Hepatocyte (in vitro differentiated cells): ENCODE results near the gene SLC26A9. TPM values are rescaled to one million over a fixed set of nuclear protein-coding genes. Genes with fewer than 3 reads are reported as not detected.

Source experiments
- DNase-seq: peaks from one replicate; pipeline ENCODE4 v3.0.0-alpha.2; 2016; ENCODE audit warnings: low spot score
- H2AFZ ChIP-seq: fragments of 200-600 bp; sonication (generic); 2 replicates; pipeline ENCODE4 v1.6.0; 2016; ENCODE audit warnings: antibody characterized with exemption, mild to moderate bottlenecking
- H3K27ac ChIP-seq: fragments of 200-600 bp; sonication (generic); 2 replicates; pipeline ENCODE4 v1.5.1; 2016; ENCODE audit warnings: mild to moderate bottlenecking
- H3K27me3 ChIP-seq: fragments of 200-600 bp; sonication (generic); 2 replicates; pipeline ENCODE4 v1.6.1; 2016
- H3K36me3 ChIP-seq: fragments of 200-600 bp; sonication (generic); replicated peaks from 2 replicates; pipeline ENCODE4 v1.5.1; 2016; ENCODE audit warnings: low read depth; ENCODE audit not compliant: insufficient read depth
- H3K4me1 ChIP-seq: fragments of 200-600 bp; sonication (generic); 2 replicates; pipeline ENCODE4 v1.5.1; 2016; ENCODE audit warnings: mild to moderate bottlenecking, moderate library complexity; ENCODE audit not compliant: insufficient read depth
- H3K4me2 ChIP-seq: fragments of 200-600 bp; sonication (generic); 2 replicates; pipeline ENCODE4 v1.6.0; 2016
- H3K4me3 ChIP-seq: fragments of 200-600 bp; sonication (generic); 2 replicates; pipeline ENCODE4 v1.5.1; 2016; ENCODE audit warnings: mild to moderate bottlenecking
- H3K79me2 ChIP-seq: fragments of 200-600 bp; sonication (generic); 2 replicates; pipeline ENCODE4 v1.6.0; 2017; ENCODE audit warnings: mild to moderate bottlenecking
- H3K9me2 ChIP-seq: fragments of 200-600 bp; sonication (generic); replicated peaks from 2 replicates; pipeline ENCODE4 v1.6.0; 2017; ENCODE audit warnings: mild to moderate bottlenecking; ENCODE audit not compliant: insufficient read depth
- H3K9me3 ChIP-seq: fragments of 200-600 bp; sonication (generic); 2 replicates; pipeline ENCODE4 v1.5.1; 2016; ENCODE audit warnings: low read depth, mild to moderate bottlenecking
- H4K20me1 ChIP-seq: fragments of 200-600 bp; sonication (generic); 2 replicates; pipeline ENCODE4 v1.6.0; 2016; ENCODE audit warnings: mild to moderate bottlenecking; ENCODE audit not compliant: insufficient read depth, poor library complexity, severe bottlenecking
- EZH2 ChIP-seq: fragments of 200-600 bp; sonication (generic); IDR thresholded peaks from 2 replicates; pipeline ENCODE4 v1.6.1; 2016; ENCODE audit warnings: antibody characterized with exemption, mild to moderate bottlenecking, borderline replicate concordance
- EZH2phosphoT487 ChIP-seq: fragments of 200-600 bp; sonication (generic); IDR thresholded peaks from one replicate; pipeline ENCODE4 v1.6.1; 2018; ENCODE audit warnings: antibody characterized with exemption, mild to moderate bottlenecking, low read depth, moderate library complexity; ENCODE audit not compliant: unreplicated experiment, severe bottlenecking
- WGBS: methylation state at CpG from one replicate; pipeline ENCODE4 v1.1.6; 2016; ENCODE audit warnings: low lambda C conversion rate; ENCODE audit errors: missing lambda C conversion rate; 5-methylcytosine and 5-hydroxymethylcytosine counted together
- polyA plus RNA-seq: library from polyadenylated mRNA; unstranded; fragments of >200 nt; fragmentation: Nextera tagmentation; extraction: Ambion mirVana; gene quantifications from 2 replicates; pipeline ENCODE4 v1.2.1, GENCODE V29; 2016
- total RNA-seq: library from RNA; depleted of rRNA; stranded (reverse); fragments of >200 nt; gene quantifications from 2 replicates; pipeline ENCODE4 v1.2.3, GENCODE V29; 2014
- TF ChIP-seq, protein P1 (sequence below): fragments of 200-600 bp; sonication (generic); IDR thresholded peaks from 2 replicates; pipeline ENCODE4 v1.5.1; 2016; ENCODE audit warnings: antibody characterized with exemption, mild to moderate bottlenecking; ENCODE audit not compliant: poor library complexity

Gene SLC26A9
- total and polyA plus RNA-seq, 2 experiments from 2014 or later, result 0.13 to 0.63 TPM

DNA sequence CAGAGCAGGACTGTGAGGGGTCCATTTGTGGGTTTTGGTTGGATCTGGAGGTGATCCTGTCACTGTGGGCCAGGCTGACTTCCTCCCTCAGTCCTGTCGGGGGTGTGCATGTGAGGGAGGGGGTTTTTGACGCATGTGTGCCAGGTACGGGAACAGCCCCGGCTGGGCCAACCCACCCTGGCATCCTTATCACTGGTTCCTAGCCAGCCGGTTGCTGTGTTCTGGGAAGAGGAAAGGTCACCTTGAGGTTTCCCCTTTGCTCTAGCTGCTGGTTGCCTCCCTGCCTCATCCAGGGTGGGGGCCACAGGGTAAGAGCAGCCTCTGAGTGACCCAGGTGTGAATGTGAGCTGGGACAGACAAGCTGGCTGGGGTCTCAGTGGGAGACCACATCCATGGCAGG is 2.5 kb downstream of the SLC26A9 start:
- peaks cover 4% of the 10 kb centered on the region for H3K27me3 ChIP-seq
- H3K9me2 ChIP-seq, result no peaks in the 10 kb centered on the region
- WGBS, result 78% methylated on average over 5 of the region's 5 CpGs
- H3K4me2 ChIP-seq, result no peak overlapping the region
- no peak for TF ChIP-seq EZH2phosphoT487
- no peak for TF ChIP-seq EZH2
- TF ChIP-seq, protein P1, sequence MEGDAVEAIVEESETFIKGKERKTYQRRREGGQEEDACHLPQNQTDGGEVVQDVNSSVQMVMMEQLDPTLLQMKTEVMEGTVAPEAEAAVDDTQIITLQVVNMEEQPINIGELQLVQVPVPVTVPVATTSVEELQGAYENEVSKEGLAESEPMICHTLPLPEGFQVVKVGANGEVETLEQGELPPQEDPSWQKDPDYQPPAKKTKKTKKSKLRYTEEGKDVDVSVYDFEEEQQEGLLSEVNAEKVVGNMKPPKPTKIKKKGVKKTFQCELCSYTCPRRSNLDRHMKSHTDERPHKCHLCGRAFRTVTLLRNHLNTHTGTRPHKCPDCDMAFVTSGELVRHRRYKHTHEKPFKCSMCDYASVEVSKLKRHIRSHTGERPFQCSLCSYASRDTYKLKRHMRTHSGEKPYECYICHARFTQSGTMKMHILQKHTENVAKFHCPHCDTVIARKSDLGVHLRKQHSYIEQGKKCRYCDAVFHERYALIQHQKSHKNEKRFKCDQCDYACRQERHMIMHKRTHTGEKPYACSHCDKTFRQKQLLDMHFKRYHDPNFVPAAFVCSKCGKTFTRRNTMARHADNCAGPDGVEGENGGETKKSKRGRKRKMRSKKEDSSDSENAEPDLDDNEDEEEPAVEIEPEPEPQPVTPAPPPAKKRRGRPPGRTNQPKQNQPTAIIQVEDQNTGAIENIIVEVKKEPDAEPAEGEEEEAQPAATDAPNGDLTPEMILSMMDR, result no peak
- no peaks in the 10 kb centered on the region for H3K79me2 ChIP-seq
- peaks cover 5% of the 10 kb centered on the region for H3K4me1 ChIP-seq
- DNase-seq, result no peak
- H3K9me3 ChIP-seq, result no peaks in the 10 kb centered on the region
- no peak overlapping the region for H2AFZ ChIP-seq
- no peak overlapping the region for H3K27ac ChIP-seq
- H4K20me1 ChIP-seq, result no peaks in the 10 kb centered on the region
- no peaks in the 10 kb centered on the region for H3K36me3 ChIP-seq
- no peak overlapping the region for H3K4me3 ChIP-seq

DNA sequence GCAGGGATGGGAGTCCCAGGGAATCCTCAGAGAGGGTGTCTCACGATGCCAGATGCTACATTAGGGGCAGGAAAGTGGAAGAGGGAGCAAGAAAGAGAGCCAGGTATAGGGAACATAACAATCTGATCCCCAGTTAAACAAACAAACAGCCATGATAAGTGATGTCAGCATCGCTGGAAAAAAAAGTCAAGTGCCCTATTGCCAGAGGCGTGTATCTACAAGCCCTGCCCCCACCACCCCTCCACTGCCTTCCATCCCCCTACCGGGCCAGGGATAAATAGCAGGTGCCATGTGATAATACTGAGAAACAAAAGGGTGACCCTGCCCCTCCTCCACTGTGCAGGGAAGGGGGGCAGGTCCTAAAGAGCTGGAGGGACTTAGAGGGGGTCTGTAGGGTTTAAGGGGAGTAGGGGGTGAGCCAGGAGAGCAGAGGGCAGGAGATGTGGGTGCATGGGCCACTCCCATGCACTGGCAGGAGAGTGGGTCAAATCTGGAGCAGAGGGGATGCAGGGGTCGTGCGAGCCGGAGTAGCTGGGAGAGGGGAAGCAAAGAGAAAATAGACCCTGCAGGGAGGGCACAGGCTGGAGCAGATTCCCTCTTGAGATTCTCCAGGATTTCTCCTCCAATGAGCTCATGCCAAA is 3.4 kb downstream of the SLC26A9 start:
- Histone ChIP-seq H3K4me3 (no peak overlapping the region), H3K36me3 (no peaks in the 10 kb centered on the region), H4K20me1 (no peaks in the 10 kb centered on the region), H3K9me2 (no peaks in the 10 kb centered on the region), H3K79me2 (no peaks in the 10 kb centered on the region), H3K27ac (no peak overlapping the region), H3K9me3 (no peaks in the 10 kb centered on the region), H3K4me2 (no peak overlapping the region), H3K27me3 (no peaks in the 10 kb centered on the region), H3K4me1 (peaks cover 5% of the 10 kb centered on the region), H2AFZ (no peak overlapping the region)
- DNase-seq, result peak; percentile 60
- TF ChIP-seq EZH2 (no peak), EZH2phosphoT487 (no peak)
- TF ChIP-seq, protein P1, result peak; percentile 5
- WGBS, result 46% methylated on average over 7 of the region's 7 CpGs

GRCh38 chr1:205938682-205939081 is 4.6 kb downstream of the SLC26A9 start:
- 92% methylated on average over 1 of the region's 1 CpG for WGBS

More at GRCh38 chr1:205938682-205939081, 4.6 kb downstream of the SLC26A9 start:
- no peaks in the 10 kb centered on the region for H3K9me2 ChIP-seq
- DNase-seq, result no peak
- no peak for TF ChIP-seq EZH2phosphoT487
- no peak for TF ChIP-seq EZH2
- TF ChIP-seq, protein P1, result no peak
- no peak overlapping the region for H3K4me3 ChIP-seq
- no peaks in the 10 kb centered on the region for H4K20me1 ChIP-seq
- H3K27ac ChIP-seq, result no peak overlapping the region
- no peak overlapping the region for H2AFZ ChIP-seq
- H3K36me3 ChIP-seq, result no peaks in the 10 kb centered on the region
- no peaks in the 10 kb centered on the region for H3K9me3 ChIP-seq
- H3K79me2 ChIP-seq, result no peaks in the 10 kb centered on the region
- no peaks in the 10 kb centered on the region for H3K27me3 ChIP-seq
- no peak overlapping the region for H3K4me2 ChIP-seq
- peaks cover 5% of the 10 kb centered on the region for H3K4me1 ChIP-seq
